GM12874 (cell line): ENCODE results near the gene BCAR1.

Experiments
- TF ChIP-seq, protein P1 (sequence below): IDR thresholded peaks from 2 replicates; pipeline ENCODE4 v1.5.1; 2011; ENCODE audit warnings: low read depth, mild to moderate bottlenecking, control low read depth, low read length, moderate library complexity; ENCODE audit not compliant: insufficient read depth

BCAR1 gene

DNA sequence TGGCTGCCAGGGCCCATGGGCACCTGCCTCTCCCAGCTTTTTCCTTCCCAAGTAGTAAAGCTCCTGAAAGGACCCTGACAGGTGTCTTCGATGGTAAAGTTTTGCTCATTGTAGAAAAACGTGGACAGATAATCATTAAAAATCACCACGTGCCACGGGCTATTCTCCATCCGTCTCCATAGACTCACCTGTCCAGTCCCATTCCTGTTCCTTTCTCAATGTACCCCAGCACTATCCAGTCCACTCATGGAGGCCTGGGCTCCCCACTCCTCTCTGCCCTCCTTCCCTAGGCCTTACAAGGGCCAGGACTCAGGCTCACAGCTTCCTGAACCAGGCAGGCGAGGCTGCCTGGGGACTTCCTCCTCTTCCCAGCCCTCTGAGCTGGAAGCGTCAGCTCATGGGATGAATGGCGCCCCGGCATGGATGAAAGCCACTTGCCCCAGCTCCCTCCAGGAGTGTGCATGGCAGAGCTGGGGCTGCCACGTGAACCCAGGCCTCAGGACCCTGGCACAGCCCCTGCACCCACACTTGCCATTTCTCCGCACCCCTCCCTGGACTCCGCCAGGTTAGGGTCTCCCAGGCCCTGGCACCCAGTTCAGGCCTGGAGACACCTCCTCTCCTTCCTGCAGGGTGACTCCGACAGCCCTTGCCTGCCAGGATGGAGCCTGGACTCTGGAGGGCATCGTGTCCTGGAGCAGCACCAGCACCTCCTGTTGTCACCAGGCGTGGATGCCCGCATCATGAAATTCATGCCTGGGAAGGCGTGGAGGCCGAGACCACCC is 23.9 kb downstream of the BCAR1 start:
- TF ChIP-seq, protein P1, sequence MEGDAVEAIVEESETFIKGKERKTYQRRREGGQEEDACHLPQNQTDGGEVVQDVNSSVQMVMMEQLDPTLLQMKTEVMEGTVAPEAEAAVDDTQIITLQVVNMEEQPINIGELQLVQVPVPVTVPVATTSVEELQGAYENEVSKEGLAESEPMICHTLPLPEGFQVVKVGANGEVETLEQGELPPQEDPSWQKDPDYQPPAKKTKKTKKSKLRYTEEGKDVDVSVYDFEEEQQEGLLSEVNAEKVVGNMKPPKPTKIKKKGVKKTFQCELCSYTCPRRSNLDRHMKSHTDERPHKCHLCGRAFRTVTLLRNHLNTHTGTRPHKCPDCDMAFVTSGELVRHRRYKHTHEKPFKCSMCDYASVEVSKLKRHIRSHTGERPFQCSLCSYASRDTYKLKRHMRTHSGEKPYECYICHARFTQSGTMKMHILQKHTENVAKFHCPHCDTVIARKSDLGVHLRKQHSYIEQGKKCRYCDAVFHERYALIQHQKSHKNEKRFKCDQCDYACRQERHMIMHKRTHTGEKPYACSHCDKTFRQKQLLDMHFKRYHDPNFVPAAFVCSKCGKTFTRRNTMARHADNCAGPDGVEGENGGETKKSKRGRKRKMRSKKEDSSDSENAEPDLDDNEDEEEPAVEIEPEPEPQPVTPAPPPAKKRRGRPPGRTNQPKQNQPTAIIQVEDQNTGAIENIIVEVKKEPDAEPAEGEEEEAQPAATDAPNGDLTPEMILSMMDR, result no peak

DNA sequence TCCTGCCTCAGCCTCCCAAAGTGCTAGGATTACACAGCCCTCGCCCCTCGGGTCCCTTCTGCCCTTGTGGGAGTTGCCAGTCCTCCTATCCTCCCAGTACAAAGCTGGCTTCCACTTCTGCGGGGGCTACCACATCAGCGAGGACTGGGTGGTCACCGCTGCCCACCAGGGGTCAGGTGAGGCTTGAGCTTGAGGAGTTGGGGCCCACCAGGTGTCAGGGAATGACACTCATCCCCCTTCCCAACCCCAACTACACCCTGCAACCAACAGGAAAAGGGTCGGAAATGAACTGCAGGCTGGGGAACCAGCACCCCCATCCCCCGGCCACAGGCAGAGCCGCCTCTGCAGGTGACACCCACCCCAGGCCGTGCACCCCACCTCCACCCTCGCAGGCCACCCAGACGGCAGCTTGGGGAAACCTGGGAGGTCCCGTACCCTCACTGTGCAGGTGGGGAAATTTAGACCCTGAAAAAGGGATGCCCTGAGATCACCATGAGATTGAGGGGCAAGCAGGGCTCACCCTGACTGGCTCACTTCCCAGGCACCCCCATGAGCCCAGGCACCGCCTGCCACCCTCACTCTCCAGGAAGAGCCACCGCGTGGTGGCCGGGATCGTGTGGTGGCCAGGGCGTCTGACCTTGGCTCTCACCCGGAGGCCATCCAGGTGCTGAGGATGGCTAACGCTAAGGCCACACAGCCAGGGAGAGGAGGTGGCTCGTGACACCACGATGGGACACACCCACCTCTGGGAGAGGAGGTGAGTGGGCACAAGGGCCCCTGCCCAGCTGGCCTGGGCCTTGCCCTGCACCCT is 24.7 kb downstream of the BCAR1 start:
- TF ChIP-seq, protein P1, result no peak

DNA sequence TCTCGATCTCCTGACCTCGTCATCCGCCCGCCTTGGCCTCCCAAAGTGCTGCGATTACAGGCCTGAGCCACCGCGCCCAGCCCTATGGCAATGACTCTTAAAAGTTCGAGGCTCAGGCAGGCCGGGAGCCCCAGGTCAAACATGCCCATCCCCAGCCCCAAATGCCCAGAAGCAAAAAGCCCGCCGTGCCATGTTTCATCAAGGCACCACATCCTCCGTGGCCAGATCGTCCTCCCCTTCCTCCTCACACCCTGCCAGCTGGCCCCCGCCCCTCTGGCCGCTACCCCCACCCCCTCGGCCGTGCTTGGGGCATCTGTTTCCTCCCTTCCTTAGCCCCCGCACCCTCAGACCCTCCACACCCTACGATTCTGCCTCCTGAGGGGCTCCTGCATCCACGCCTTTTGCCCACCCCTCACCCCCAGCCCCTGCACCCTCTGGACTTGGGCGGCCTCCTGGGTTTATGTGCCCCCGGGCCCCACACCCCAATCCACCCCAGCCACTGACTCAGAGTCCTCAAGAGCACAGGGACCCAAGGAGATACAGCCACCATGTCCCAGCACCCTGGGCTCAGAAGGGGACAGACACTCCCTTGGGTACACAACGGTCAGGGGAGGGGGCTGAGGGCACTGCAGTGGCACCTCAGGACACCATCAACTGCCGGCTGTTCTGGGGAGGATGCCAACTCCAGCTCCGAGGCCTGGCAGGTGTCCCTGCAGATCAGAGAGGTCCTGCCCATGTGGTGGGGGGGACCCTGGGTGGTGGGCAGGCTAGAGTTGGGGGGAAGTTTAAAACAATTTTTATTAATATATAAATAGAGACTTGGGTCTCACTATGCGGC is 25.5 kb downstream of the BCAR1 start:
- TF ChIP-seq, protein P1, result no peak

DNA sequence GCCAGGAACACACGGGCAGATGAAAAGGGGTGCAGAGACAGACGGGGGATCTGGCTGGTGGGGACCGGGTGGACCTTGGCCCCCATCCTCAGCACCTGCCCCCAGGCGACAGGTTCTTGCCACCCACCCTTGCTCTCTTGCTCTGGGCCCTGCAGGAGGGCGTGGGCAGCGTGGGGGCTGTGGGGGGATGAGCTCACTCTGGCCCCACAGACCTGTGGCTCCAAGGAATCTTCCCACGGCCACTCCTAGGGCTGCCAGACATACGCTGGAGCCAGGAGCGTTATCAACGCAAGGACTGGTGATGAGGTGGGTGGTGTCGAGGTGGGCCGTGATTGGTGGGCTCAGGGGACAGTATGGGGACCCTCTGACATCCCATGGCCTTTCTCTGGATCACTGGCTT is 26.3 kb downstream of the BCAR1 start:
- TF ChIP-seq, protein P1, result no peak

DNA sequence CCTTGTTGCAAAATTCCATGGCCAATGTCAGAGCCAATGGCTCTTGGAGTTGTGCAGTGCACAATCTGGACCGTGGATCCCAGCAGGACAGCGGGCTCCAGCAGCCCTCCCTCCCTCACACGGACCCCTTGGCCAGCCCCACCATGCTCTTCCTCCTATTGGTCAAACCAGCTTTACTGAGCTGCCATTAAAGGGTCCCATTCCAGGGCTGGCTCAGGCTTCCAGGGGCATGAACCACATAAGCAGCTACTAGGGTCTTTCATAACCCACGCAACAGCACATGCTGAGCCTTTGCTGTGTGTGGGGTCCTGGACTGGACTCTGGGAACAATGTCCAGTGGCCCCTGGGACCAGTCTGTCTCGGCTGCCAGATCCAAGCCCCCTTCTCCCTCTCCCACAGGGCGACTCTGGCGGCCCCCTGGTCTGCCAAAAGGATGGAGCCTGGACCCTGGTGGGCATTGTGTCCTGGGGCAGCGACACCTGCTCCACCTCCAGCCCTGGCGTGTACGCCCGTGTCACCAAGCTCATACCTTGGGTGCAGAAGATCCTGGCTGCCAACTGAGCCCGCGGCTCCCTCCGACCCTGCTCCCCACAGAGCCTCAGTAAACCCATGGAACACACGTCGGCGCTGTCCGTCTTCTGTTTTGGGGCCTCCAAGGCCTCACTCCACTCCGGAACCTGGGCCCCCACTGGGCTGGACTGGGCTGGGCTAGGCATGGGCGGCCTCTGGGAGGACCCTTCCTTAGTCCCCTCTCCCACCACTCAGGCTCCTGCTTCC is 26.9 kb downstream of the BCAR1 start:
- TF ChIP-seq, protein P1, result no peak

DNA sequence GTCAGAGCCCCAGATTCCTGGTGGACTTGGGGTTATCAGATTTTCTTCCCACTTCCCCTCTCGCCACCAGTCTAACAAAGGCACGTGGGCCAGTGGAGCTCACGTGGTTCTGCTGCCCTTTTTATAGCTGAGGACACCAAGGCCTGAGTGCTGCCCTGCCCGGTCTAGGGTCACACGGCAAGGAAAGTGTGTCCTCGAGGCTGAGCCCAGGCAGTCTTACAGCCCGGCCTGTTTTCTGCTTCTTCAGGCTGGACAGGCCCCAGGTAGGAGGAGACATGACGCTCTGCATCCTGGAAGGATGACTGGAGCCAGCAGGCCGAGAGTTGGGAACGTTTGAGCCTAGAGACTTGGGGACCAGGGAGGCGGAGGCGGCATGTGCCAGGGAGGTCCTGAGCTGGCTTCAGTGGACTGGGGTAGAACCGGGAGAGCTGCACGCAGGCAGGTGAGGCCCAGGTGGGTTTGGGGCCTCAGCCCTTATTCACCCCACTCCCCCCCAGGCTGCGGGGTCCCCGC is 29.1 kb downstream of the BCAR1 start:
- TF ChIP-seq, protein P1, result no peak
